ENCODE results near the gene PLA2G12B.

- no peak for TF ChIP-seq CTCF (conservative IDR thresholded peaks at IDR 0.05; ENCODE audit: low read depth, low read length)
- no peak for TF ChIP-seq EZH2phosphoT487 (IDR thresholded peaks at IDR 0.05; ENCODE audit: borderline replicate concordance, low read length)
Observed at GRCh38 chr10:72886621-72887020, 68.0 kb downstream of the PLA2G12B start.

All from PC-3 (cell line).